ENCODE results near the gene C9orf78. TPM values are rescaled to one million over a fixed set of nuclear protein-coding genes. Genes with fewer than 3 reads are reported as not detected.

Gene C9orf78
- total RNA-seq, 2 experiments from 2014 or later, result 44.5 to 51.7 TPM

- no peak overlapping the region for H3K4me3 Mint-ChIP-seq
- ATAC-seq (no peak), DNase-seq (no peak)
- TF ChIP-seq, protein P1, sequence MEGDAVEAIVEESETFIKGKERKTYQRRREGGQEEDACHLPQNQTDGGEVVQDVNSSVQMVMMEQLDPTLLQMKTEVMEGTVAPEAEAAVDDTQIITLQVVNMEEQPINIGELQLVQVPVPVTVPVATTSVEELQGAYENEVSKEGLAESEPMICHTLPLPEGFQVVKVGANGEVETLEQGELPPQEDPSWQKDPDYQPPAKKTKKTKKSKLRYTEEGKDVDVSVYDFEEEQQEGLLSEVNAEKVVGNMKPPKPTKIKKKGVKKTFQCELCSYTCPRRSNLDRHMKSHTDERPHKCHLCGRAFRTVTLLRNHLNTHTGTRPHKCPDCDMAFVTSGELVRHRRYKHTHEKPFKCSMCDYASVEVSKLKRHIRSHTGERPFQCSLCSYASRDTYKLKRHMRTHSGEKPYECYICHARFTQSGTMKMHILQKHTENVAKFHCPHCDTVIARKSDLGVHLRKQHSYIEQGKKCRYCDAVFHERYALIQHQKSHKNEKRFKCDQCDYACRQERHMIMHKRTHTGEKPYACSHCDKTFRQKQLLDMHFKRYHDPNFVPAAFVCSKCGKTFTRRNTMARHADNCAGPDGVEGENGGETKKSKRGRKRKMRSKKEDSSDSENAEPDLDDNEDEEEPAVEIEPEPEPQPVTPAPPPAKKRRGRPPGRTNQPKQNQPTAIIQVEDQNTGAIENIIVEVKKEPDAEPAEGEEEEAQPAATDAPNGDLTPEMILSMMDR (IDR thresholded peaks at IDR 0.05), result no peak
- CTCF ChIA-PET, result no interaction called here
- H3K27ac Mint-ChIP-seq, result peak overlapping the region; percentile 28
- H3K27me3 Mint-ChIP-seq, result no peaks in the 10 kb centered on the region
- H3K36me3 Mint-ChIP-seq (ENCODE audit: low read depth), result peaks cover 54% of the 10 kb centered on the region
- peaks cover 4% of the 10 kb centered on the region for H3K4me1 Mint-ChIP-seq (ENCODE audit: low read depth)
- POLR2A ChIA-PET, result interaction anchor here (1.3 to 1.5 kb wide), 3 partner anchors 9 to 29 kb away, joined by 3 to 5 read pairs (median 3); partner anchors contain the start of gene TOR1A
- intact Hi-C loops (cut with micrococcal nuclease), result no loop called here
- no peaks in the 10 kb centered on the region for H3K9me3 Mint-ChIP-seq
These were observed 20.4 kb downstream of the C9orf78 start for GRCh38 chr9:129814432-129815223.

DNA sequence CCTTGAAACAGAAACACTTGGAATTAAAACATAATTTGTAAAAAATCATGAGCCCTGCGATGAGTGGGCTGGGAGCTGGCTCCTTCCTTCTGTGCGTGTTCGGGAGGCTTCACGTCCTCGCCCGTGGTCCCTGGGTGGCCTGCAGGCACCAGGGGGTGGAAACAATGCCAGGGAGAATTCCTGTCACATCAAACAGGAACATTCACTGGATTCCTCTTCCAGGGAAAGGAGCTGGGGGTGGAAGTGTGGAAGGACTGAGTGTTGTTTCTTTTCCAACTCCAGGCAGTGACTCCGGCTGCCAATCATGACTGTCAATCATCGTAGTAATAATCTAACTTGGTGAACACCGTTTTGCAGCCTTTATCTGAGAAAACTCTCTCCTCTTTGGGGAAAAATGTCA is 21.4 kb downstream of the C9orf78 start:
- CTCF ChIA-PET, result interaction anchor here (0.6 kb wide), 1 partner anchor 252 kb away, joined by 3 read pairs; no protein-coding TSS in a partner anchor
- DNase-seq, result no peak
- intact Hi-C loops (cut with micrococcal nuclease), result no loop called here
- H3K27ac Mint-ChIP-seq, result no peak overlapping the region
- POLR2A ChIA-PET, result interaction anchor here (2.0 kb wide), 1 partner anchor 9 kb away, joined by 8 read pairs; the partner anchor contains the start of gene TOR1A
- peaks cover 57% of the 10 kb centered on the region for H3K36me3 Mint-ChIP-seq (ENCODE audit: low read depth)
- TF ChIP-seq, protein P1 (IDR thresholded peaks at IDR 0.05), result no peak
- no peak for ATAC-seq
- no peak overlapping the region for H3K4me3 Mint-ChIP-seq
- H3K4me1 Mint-ChIP-seq (ENCODE audit: low read depth), result peaks cover 4% of the 10 kb centered on the region
- no peaks in the 10 kb centered on the region for H3K27me3 Mint-ChIP-seq
- H3K9me3 Mint-ChIP-seq, result no peaks in the 10 kb centered on the region

DNA sequence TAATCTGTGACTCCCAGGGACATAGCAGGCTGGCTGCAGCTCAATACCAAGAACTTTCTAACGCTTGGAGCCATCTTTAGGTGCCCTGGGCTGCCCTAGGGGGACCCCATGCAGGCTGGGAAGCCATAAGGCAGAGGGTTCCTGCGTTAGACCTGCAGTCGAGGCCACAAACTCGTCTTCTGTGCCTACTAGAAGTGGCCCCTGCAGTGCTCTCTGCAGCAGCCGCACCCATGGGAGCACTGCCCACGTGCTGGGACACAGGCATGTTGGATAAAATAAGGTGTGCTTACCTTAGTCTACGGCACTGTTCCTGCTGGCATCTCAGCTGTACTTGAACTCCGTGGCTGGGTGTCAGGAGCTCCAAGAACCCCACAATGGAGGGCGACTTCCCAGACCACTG is 22.7 kb downstream of the C9orf78 start:
- TF ChIP-seq, protein P1 (IDR thresholded peaks at IDR 0.05), result no peak
- H3K4me1 Mint-ChIP-seq (ENCODE audit: low read depth), result peaks cover 4% of the 10 kb centered on the region
- DNase-seq (no peak), ATAC-seq (no peak)
- no peaks in the 10 kb centered on the region for H3K9me3 Mint-ChIP-seq
- no peak overlapping the region for H3K4me3 Mint-ChIP-seq
- peaks cover 54% of the 10 kb centered on the region for H3K36me3 Mint-ChIP-seq (ENCODE audit: low read depth)
- H3K27ac Mint-ChIP-seq, result peak overlapping the region; percentile 51
- intact Hi-C loops (cut with micrococcal nuclease), result no loop called here
- H3K27me3 Mint-ChIP-seq, result no peaks in the 10 kb centered on the region
- ChIA-PET CTCF (interaction anchor here (2.3 kb wide), 1 partner anchor 86 kb away, joined by 7 read pairs; no protein-coding TSS in a partner anchor), POLR2A (interaction anchor here (0.7 to 2.0 kb wide), 4 partner anchors 9 to 258 kb away, joined by 3 to 8 read pairs (median 4); partner anchors contain the start of genes TOR1A and TOR1B)

DNA sequence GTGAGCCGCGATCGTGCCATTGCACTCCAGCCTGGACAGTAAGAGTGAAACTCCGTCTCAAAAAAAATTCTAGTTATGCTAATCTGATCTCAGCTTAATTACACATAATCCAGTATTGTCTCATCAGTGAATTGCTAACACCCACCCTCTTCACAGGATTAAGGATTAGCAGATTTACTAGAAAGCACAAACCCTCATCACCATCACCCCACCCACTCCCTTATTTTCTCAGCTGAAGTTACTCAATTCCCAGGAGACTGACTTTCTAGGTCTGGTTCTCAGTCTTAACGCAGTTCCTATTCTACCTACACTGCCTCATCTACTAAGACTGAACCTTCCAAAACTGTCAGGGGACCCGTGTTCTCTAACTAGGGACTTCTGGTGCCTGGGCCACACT is 23.1 kb downstream of the C9orf78 start:
- H3K9me3 Mint-ChIP-seq, result no peaks in the 10 kb centered on the region
- peaks cover 6% of the 10 kb centered on the region for H3K4me1 Mint-ChIP-seq (ENCODE audit: low read depth)
- no peaks in the 10 kb centered on the region for H3K27me3 Mint-ChIP-seq
- H3K36me3 Mint-ChIP-seq (ENCODE audit: low read depth), result peaks cover 54% of the 10 kb centered on the region
- POLR2A ChIA-PET, result interaction anchor here (0.7 to 2.1 kb wide), 5 partner anchors 8 to 258 kb away, joined by 3 to 10 read pairs (median 4); partner anchors contain the start of genes TOR1A and TOR1B
- TF ChIP-seq, protein P1 (IDR thresholded peaks at IDR 0.05), result no peak
- peak overlapping the region; percentile 51 for H3K27ac Mint-ChIP-seq
- no peak overlapping the region for H3K4me3 Mint-ChIP-seq
- ATAC-seq, result peak; percentile 40
- intact Hi-C loops (cut with micrococcal nuclease), result no loop called here
- DNase-seq, result no peak
- CTCF ChIA-PET, result interaction anchor here (1.0 to 2.7 kb wide), 3 partner anchors 22 to 295 kb away, joined by 3 to 10 read pairs (median 7); no protein-coding TSS in a partner anchor

- H3K4me3 Mint-ChIP-seq, result no peak overlapping the region
- H3K27ac Mint-ChIP-seq, result peak overlapping the region; percentile 6
- TF ChIP-seq, protein P1 (IDR thresholded peaks at IDR 0.05), result no peak
- H3K4me1 Mint-ChIP-seq (ENCODE audit: low read depth), result peaks cover 12% of the 10 kb centered on the region
- H3K9me3 Mint-ChIP-seq, result no peaks in the 10 kb centered on the region
- DNase-seq (no peak), ATAC-seq (no peak)
- intact Hi-C loops (cut with micrococcal nuclease), result no loop called here
- H3K27me3 Mint-ChIP-seq, result no peaks in the 10 kb centered on the region
- H3K36me3 Mint-ChIP-seq (ENCODE audit: low read depth), result peaks cover 51% of the 10 kb centered on the region
- ChIA-PET CTCF (interaction anchor here (0.7 to 2.7 kb wide), 6 partner anchors 11 to 297 kb away, joined by 3 to 10 read pairs (median 4); no protein-coding TSS in a partner anchor), POLR2A (interaction anchor here (0.8 to 2.1 kb wide), 3 partner anchors 11 to 64 kb away, joined by 3 to 10 read pairs (median 3); no protein-coding TSS in a partner anchor)
These were observed 24.3 kb downstream of the C9orf78 start for GRCh38 chr9:129810788-129811187.
